Activated effector memory CD4-positive, alpha-beta T cell treated with Interleukin-2 at 50 U/mL for 16 hours (primary cell): Measurements from ENCODE around the gene RAB29.

ENCODE experiments used
- DNase-seq: peaks from one replicate; pipeline ENCODE4 v3.0.0-alpha.2; 2020

The RAB29 gene

DNA sequence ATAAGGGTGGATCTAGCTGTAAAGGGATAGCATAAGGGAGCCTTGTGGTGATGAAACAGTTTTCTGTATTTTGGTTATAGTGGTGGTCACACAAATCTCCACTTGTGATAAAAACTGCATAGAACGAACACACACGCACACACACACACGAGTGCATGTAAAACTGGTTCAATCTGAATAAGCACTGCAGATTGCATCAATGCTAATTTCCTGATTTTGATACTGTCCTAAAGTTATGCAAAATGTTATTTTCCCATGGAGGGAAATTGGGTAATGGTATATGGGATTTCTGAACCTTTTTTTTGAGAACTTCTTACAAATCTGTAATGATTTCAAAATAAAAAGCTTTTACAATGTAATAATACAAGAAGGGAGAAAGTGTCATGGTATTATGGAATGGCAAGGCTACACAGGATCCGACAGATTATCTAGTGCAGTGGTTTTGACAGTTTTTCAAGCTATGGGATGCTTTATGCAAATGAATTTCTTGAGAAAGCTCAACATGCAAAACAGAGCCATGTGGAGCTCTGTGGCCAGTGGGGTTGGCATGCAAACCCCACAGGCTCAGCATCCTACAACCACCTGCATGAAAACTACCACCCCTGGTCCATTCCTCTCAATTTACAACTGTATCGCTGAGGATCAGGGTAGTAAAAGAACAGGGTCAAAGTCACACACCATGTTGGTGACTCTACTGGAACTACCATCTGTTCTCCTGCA is 18.9 kb upstream of the RAB29 start:
- no peak for DNase-seq

DNA sequence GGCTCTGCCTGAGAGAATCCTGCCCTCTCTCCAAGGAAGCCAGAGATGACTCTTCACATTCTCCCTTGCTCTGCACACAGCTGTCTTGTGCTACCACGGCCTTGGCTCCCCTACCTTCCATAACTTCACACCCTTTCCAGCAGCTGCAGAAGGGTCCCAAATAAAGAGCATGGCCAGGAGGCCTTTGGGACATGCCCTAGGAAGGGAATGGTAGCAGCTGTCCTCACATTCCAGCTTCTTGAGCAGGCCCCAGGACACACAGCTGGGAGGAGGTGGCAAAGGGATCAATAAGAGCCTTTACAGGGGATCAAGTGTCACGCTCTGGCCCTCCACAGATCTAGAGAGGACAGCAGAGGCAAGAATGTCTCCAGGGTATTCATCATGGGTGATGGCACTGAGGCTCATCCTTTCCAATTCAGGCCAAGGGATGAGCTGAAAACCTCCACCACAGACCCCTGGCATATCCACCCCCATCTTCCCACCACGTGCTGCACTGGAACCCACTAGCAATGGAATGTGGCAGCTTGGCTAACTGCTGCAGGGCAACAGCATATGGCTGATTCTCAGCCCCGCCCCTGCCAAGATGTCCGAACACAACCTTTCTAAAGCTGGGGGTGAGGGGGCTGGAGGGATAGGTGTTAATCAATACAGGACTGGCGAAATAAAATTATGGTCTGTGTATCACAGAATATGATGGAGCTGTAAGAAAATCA is 17.8 kb upstream of the RAB29 start:
- DNase-seq: no peak

DNA sequence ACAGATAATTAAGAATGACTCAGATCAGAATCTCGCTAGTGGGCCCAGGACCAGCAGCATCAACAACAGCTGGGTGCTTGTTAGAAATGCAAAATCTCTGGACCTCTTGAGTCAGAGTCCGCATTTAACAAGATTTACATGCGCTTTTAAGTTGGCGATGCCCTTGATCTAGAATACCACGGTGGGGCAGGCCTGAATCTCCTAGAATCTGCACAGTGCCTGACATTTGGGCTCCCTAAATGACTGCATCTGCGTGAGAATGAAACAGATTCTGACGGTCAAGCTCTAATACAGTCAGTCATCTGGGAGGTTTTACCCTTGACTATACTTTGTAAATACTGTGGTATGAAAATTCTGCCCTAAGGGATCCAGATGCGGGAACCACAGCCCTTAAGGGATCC is 17.2 kb upstream of the RAB29 start:
- no peak for DNase-seq

DNA sequence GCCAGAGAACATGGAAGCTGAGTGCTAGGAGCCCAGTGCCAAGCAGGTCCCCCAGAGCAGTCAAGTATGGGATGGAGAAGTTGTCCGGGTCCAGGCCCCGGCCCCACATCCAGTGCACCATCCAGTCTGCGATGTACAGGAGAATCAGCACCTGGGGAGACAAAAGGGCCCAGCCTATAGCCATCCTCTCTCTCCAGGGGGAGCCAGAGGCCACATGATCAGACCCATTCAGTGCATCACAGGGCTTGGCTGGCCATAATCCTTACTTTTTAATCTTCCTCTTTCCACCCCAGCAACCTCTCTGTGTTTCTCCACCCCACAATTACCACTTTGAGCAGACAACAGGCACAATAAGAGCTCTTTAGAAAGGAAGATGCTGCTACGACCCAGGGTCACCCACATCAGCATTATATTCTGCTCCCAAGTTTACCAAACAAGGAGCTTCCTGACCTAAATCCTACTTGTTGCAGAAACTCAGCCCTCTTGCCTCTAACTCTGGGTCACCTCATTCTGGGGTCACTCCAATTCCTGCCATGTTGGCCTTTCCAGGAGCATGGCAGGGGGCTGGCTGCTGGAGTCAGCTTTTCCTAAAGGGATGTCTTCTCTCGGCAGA is 16.4 kb upstream of the RAB29 start:
- peak; percentile 28 for DNase-seq

DNA sequence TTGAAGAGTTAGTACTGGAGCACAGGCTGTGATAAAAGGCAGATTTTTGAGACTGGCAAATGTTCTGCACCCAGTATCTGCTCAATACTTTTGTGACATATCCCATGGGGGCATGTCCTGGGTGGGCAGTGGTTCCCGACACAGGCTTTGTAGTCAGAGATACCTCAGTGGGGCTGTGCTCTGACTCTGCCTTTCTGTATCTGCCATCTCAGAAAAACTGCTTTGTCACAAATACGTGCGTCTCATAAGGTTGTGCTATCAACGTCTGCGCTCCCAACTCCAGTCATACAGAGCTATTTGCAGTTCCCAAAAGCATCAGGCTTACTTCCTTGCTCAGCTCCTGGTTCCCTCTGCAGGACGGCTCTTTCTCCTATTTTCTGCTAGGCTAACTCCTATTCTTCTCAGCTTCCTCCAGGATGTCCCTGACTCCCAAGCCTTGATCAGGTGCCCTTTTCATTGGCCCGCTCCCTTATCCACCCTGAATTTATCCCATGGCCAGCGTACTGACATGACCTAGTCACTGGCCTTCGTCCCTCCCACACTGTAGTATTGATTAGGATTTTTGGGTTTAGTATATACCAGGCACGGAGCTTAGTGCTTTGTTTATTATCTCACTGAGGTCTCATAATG is 12.1 kb upstream of the RAB29 start:
- no peak for DNase-seq

DNA sequence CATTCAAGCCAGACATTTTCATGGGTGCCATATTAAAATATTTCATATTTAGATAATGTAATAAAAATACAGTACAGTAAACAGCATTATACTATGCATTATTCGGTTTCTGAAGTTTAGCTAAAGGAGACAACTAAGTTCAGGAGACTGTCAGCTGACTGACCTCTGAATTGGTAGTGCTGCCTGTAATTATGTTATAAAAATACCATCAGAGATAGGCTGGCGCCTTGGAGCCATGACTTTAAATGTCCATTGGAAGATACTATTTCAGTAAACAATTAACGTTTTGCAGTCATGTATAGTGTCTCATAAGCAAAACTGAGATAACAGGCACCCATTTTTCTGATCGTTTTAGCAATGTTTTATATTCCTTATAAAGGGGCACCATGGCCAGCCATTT is 11.3 kb upstream of the RAB29 start:
- DNase-seq: no peak

DNA sequence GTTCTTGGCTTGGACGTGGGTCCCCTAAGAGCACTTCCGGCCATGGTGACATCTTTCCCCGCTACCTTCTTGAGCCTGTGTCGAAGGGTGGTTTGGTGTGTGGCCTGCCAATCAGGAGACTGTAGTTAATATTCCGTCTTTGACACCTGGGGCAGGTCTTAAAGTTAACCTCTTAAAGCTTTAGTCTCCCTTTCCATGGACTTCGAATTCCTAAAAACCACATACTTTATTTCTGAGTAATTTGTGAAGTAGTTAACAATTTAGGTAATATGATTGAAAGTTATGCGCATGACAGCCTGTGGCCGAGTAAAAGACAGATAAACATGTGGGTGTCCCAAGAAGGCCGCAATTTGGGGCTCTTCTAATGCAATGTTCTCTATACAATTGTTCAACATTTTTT is 10.2 kb upstream of the RAB29 start:
- no peak for DNase-seq

DNA sequence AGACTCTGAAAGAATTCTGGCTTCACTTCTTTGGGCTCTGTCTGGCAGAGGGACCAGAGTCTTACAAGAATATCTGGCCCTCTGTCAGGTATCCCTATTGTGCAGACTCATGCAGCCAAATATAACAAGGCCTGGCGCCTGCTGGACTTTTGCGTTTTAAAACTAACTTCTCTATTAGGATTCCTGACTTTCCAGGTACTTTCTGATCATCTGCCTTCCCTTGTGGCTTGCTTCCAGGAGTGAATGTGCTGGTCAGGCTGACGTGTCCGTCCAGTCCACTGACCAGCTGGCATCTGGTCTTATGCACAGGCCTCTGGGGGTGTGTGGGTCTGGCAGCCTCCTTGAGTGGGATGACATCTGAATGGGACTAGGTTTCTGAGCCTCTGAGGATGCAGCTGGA is 8.6 kb upstream of the RAB29 start:
- DNase-seq: no peak

DNA sequence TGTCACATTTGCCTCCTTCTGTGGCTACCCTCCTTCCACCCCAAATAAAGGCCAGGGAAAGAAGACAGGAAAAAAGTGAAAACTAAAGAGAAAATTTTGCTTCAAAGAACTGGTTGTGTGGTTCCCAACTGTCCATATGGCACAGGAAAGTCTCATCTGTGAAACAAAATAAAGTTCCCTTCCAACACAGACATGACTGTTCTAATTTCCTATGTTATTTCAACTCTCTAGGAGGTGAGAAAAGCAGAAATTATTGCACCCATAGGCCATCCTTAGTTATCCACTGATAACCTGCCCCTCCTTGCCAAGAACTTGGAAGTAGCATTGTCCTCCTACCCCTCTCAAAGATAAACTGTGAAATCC is 8.1 kb upstream of the RAB29 start:
- DNase-seq: no peak

DNA sequence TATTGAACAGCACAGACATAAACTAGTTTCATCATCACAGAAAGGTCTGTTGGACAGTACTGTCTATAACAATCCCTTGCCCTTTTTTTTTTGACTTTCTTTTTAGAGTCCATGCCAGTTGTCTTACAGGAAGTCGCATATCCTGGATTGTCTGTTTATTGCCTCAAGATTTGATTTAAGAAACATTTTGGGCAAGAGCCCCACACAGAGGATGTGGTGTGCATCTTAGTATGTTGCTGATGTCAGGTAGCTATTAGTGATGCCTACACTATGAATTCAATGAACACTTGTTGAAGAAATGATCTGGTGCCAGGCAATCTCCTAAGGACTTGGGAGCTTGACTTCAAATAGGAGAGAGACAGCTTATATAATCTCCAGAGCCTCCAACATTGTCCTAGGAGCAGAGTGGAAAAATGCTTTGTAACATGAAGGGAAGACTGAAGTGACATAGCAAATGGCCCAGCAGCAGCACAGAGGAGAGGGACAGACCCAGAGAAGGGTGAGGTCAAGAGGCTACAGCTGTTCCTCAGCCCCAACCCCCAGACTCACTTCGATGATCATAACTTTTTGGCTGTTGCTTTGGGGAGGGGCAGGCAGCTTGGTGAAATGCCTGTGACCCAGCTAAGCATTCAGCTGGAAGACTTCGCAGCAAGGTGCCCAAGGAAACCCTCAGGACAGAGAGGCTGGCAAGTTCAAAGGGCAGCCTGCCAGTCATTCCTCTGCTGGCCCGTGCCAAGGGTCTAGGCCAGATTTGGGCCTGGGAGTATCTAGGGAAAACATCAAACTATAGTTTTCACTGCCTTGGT is 7.5 kb upstream of the RAB29 start:
- DNase-seq: no peak

DNA sequence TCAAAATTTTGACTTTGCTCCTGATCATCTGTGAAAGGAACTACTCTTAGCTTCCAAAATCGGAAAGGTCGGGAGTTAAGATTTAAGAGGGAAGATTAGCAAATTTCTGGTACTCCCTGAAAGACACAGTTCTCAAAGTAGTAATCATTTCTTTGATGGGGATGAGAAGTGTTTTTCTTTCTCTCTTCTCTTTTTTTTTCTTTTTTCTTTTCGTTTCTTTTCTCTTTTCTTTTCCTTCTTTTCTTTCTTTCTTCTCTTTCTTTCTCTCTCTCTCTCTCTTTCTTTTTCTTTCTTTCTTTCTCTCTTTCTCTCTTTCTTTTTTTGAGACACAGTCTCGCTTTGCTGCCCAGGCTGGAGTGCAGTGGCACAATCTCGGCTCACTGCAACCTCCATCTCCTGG is 5.1 kb upstream of the RAB29 start:
- no peak for DNase-seq

DNA sequence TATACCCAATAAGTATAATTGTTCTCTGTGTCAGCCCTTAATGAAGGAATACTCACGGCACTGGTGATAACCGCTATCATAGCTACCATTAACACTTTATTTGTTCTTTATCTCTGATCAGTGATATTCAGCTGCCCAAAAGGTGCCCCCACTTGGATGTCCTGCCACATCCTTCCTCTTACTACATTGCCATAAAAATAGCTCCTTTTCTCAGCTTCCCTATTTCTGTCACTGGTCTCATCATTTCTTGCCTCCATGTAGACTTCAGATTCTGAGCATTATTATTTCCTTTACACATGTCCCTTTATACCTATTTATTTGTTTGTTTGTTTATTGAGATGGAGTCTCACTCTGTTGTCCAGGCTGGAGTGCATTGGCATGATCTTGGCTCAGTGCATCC is 2.7 kb upstream of the RAB29 start:
- no peak for DNase-seq

DNA sequence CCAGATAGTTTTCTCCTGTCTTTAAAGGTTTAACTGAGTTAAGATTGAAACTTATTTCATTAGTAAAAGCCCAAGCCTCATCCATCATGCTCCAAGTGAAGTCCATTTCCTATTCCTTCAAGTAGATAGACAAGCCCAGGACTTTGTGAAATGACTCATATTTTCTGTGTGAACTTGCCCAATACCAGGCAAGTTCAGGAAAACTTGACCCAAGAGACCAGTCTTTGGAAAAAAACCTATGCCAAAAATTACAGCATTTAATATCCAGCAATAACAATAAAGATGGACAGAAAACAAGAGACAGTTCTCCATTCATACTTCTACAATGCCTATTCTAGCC is 405 bp upstream of the RAB29 start:
- no peak for DNase-seq

DNA sequence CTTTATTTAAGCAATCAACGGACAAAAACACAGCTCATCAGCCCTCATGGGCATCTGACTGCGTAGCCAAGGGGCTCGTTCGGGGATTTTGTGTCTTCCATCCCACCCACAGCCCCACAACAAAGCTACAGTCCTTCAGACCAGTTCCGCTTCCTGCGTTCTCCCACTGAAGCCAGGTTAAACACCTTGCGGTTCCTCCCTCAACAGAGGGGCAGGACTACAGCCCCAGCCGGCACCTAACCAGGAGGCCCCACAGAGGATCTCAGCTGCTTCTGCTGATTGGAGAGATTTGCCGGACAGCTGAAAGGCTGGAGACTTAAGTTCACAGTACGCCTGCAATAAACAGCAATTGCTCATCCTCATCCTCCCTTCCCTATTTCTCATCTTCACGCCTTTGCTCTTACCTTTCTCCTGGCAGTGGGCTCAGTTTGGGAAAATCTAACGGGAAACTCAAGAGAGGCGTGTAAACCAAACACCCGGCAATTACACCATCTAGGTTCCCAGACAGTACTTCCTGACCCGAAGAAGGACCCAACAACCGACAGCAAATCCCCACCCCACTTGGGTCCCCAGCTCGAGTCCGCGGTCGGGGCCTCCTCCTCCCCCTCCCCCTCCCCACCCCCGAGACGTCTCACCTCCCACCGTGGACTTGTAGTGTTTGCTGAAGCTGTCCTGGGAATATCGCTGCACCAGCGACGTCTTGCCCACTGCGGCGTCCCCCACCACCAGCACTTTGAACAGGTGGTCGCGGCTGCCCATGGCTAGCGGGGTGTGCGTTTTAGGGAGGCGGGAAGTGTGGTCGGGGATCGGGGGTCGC is 876 bp downstream of the RAB29 start:
- DNase-seq: peak; percentile 27

DNA sequence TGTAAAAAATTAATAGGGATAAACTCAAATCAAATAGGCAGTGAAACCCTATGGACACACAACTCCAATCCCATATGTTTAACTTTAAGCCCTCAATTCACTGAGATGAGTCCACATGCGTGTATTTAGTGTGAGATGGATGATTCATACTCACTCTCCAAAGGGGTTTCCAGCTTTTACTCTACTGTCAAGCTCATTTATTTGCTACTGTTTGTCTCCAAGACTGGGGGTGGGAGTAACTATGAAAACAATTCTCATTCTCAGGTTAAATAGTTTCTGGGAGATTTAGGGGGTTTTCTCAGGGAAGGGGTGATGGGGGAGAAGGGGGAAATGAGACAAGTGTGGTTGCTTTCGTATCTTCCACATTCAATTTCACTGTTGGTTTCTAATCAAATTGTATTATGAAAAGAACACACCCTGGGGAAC is 2.7 kb downstream of the RAB29 start:
- DNase-seq: no peak

DNA sequence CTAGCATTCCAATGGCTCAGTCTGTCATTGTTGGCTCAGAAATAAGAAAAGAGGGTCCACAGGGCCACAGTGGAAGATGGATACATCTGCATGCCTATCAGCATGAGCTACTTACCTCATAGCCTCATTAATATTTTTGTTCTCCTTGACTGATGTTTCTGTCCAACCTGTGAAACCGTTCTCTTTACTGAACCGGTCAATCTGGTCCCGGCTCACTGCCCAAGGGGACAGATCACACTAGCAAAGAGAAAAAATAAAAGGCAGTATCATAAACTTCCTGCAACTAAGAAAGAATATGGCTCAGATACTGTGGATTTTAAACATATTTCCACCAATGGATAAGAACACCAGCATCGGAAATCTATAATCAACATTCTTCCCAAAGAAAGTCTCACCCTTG is 4.7 kb downstream of the RAB29 start:
- no peak for DNase-seq

DNA sequence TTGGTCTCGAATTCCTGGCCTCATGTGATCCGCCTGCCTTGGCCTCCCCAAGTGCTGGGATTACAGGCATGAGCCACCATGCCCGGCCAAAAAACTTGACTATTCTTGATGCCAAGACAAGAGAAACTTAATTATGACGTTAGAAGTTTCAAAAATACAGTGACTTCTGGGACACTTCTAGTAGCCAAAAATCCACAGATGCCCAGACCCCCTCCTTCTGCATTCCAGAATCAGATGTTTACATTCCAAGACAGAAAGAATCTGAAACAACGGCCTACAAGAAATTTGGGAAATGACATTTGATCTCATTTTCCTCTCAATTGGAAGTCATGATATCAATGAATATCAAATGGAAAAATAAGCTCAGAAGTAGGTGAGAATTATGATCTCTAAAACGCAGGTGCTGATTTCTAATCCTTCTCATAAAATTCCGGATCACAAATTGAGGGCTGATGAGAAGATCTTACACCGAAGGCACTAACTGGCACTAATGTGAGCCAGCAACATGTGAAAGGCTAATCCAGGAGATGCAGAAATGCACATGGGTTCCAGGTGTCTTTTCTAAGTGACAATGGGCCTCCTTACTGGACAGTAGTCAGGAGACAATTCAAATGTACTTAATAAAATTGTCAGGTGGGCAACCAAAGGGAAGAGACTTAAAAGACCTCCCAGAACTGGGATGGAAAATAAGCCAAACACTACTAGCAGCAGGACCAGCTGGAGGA is 5.5 kb downstream of the RAB29 start:
- no peak for DNase-seq

DNA sequence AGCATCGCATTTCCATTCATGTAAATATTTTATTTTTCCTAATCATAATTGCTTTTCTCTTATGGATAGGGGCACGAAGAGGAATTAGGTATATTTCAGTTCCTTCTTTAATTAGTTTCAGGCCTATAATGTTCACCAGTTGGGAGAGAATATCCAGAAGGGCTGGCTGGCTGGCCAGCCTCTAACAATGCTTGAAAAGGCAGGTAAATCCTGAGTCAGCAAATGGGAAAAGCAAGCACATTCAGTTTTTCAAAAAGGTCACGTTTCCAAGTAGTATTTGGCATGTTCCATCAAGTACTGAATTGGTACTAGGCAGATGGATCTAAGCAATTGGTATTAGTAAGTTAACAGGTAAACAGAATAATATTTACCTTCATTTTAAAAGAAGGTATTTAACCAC is 8.0 kb downstream of the RAB29 start:
- no peak for DNase-seq

DNA sequence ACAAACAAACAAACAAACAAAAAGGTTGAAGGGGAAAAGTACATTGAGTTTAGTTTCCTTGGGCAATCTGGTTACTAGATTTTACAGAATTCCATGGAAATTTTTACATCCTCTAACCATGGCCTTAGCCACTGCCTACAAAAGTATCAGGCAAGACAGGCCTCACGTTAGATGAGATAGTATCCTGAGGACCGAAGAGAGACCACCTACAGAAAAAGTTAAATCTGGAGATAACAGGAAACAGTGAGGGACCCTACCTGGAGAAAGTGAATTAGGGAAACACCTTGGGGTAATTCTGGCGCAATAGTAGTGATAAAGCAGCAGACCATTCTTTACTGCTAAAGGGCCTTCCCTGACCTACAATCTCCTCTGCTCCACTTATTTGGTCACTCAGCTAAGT is 8.7 kb downstream of the RAB29 start:
- no peak for DNase-seq

DNA sequence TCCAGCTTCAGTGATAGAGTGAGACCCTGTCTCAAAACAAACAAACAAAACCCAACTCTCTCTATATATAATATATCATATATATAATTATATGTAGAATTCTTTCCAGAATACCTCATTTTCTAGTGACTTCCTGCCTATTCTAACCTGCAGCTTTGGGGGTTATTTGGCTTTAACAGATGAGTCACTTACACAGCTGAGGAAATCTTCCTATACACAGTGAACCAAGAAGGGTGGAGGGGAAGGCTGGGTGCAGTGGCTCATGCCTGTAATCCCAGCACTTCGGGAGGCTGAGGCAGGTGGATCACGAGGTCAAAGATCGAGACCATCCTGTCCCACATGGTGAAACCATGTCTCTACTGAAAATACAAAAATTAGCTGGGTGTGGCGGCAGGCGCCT is 9.2 kb downstream of the RAB29 start:
- DNase-seq: no peak

DNA sequence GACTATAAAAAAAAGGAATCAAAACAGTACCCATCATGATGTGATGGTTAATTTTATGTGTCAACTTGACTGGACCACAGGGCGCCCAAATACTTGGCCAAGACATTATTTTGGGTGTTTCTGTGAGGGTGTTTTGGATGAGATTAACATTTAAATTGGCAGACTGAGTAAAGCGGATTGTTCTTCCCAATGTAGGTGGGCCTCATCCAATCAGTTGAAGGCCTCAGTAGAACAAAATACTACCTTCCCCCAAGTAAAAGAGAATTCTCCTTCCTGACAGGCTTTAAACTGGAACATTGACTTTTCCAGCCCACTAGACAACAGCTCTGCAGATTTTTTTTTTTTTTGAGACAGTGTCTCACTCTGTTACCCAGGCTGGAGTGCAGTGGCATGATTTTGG is 10.7 kb downstream of the RAB29 start:
- no peak for DNase-seq

DNA sequence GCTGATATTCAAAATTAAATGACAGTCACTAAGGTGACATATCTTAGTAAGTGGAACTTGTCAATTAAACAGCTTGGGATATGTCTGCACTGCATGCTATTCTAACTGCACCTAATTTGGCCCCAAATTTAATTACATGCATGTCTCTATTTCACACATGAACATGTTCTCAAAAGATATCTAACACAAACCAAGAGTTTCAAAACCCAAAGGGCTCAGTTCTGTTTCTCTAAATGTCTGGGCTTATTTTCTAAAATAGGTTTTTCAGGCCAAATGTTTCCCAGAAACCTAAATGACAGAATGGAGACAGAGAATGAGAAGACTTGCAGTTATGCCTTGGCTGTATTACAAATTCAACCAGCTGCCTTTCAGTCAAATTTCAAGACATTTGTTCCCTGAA is 11.3 kb downstream of the RAB29 start:
- no peak for DNase-seq
